SK-N-SH (cell line): ENCODE measurements around the gene SLC44A5. TPM values are rescaled to one million over a fixed set of nuclear protein-coding genes. Genes with fewer than 3 reads are reported as not detected.

Experiments
- CTCF ChIA-PET: fragments of 300-600, 350-600 bp; formaldehyde crosslinking; extraction: SDS; loops from one replicate; lab custom pipeline; 2021; lab: Yijun Ruan, JAX
- POLR2A ChIA-PET: fragments of 350-600 bp; sonication (Branson Sonifier 250); formaldehyde crosslinking; extraction: SDS; loops from one replicate; lab custom pipeline; 2020; ENCODE audit warnings: antibody characterized with exemption, inconsistent platforms; lab: Yijun Ruan, JAX
- DNase-seq: peaks from one replicate; pipeline ENCODE4 v3.0.0; 2012
- H2AFZ ChIP-seq: fragments of 200-600 bp; sonication (generic); 2 replicates; pipeline ENCODE4 v1.8.1; 2016; ENCODE audit warnings: antibody characterized with exemption, mild to moderate bottlenecking, low read depth
- H3F3A ChIP-seq: fragments of 200-600 bp; sonication (generic); replicated peaks from 2 replicates; pipeline ENCODE3; 2016; ENCODE audit warnings: antibody characterized with exemption, mild to moderate bottlenecking; ENCODE audit not compliant: insufficient read depth
- H3K27ac ChIP-seq, 2 experiments: fragments of 200-500 bp in 1 of 2; fragments of 200-600 bp in 1 of 2; sonication (Bioruptor generic) in 1 of 2; sonication (generic), shearing (Covaris generic) in 1 of 2; 2 replicates each; pipeline versions ENCODE4 v1.5.1 to v1.6.1; 2014 to 2016; ENCODE audit warnings: low read depth in 2 of 2, inconsistent platforms in 1 of 2, low read length in 1 of 2, mild to moderate bottlenecking in 1 of 2, mixed read lengths in 1 of 2
- H3K27me3 ChIP-seq: fragments of 200-600 bp; sonication (generic), shearing (Covaris generic); 2 replicates; pipeline ENCODE4 v1.6.1; 2016; ENCODE audit warnings: mixed run types; ENCODE audit not compliant: insufficient read depth
- H3K36me3 ChIP-seq, 2 experiments: fragments of 200-500 bp in 1 of 2; fragments of 200-600 bp in 1 of 2; sonication (Bioruptor generic) in 1 of 2; sonication (generic) in 1 of 2; replicated peaks in 1 of 2; 2 replicates each; pipeline versions ENCODE3 to v1.5.1; 2014 to 2016; ENCODE audit warnings: low read length in 1 of 2, mild to moderate bottlenecking in 1 of 2; ENCODE audit not compliant: insufficient read depth in 2 of 2, control insufficient read depth in 1 of 2
- H3K4me1 ChIP-seq, 2 experiments: fragments of 200-500 bp in 1 of 2; fragments of 200-600 bp in 1 of 2; sonication (Bioruptor generic) in 1 of 2; sonication (generic), shearing (Covaris generic) in 1 of 2; 2 replicates each; pipeline versions ENCODE4 v1.5.1 to v1.6.1; 2014 to 2016; ENCODE audit warnings: low read depth in 1 of 2, low read length in 1 of 2, mixed run types in 1 of 2; ENCODE audit not compliant: insufficient read depth in 2 of 2, control insufficient read depth in 1 of 2
- H3K4me2 ChIP-seq: fragments of 200-600 bp; sonication (generic), shearing (Covaris generic); 2 replicates; pipeline ENCODE4 v1.6.1; 2017; ENCODE audit warnings: mixed run types
- H3K4me3 ChIP-seq, 2 experiments: fragments of 200-500 bp in 1 of 2; fragments of 200-600 bp in 1 of 2; sonication (Bioruptor generic) in 1 of 2; sonication (generic), shearing (Covaris generic) in 1 of 2; 2 replicates each; pipeline versions ENCODE4 v1.5.1 to v1.8.1; 2014 to 2016; ENCODE audit warnings: low read depth in 2 of 2, inconsistent platforms in 1 of 2, low read length in 1 of 2, mild to moderate bottlenecking in 1 of 2, mixed read lengths in 1 of 2, moderate library complexity in 1 of 2
- H3K79me2 ChIP-seq: fragments of 200-600 bp; sonication (generic); 2 replicates; pipeline ENCODE4 v1.8.1; 2017; ENCODE audit warnings: mild to moderate bottlenecking; ENCODE audit not compliant: insufficient read depth
- H3K9ac ChIP-seq: fragments of 200-600 bp; sonication (generic); 2 replicates; pipeline ENCODE4 v1.6.1; 2017; ENCODE audit warnings: mixed run types
- H3K9me2 ChIP-seq: fragments of 200-600 bp; sonication (generic); 2 replicates; pipeline ENCODE4 v1.6.1; 2017; ENCODE audit warnings: mixed run types
- H3K9me3 ChIP-seq: fragments of 200-600 bp; sonication (generic); 2 replicates; pipeline ENCODE4 v1.6.1; 2017; ENCODE audit warnings: mixed run types, mild to moderate bottlenecking, moderate library complexity
- H4K20me1 ChIP-seq: fragments of 200-600 bp; sonication (generic); 2 replicates; pipeline ENCODE4 v1.6.1; 2017; ENCODE audit warnings: mild to moderate bottlenecking, mixed run types; ENCODE audit not compliant: insufficient read depth
- CHD2 ChIP-seq: fragments of 150-350 bp; IDR thresholded peaks from 2 replicates; pipeline ENCODE4 v1.6.1; 2018; ENCODE audit warnings: low read length; ENCODE audit not compliant: partially characterized antibody
- EP300 ChIP-seq, 2 experiments: IDR thresholded peaks; 2 replicates each; pipeline versions ENCODE4 v1.4.0 to v1.6.1; 2012; ENCODE audit warnings: borderline replicate concordance in 1 of 2, low read depth in 1 of 2, low read length in 1 of 2
- EZH2phosphoT487 ChIP-seq: fragments of 200-600 bp; sonication (generic); IDR thresholded peaks from 2 replicates; pipeline ENCODE4 v1.6.1; 2017; ENCODE audit warnings: low read depth, mixed run types, mild to moderate bottlenecking, antibody characterized with exemption, moderate library complexity, borderline replicate concordance
- FOXJ3 ChIP-seq: sonication (generic); formaldehyde crosslinking; IDR thresholded peaks from 2 replicates; pipeline ENCODE4 v1.5.1; 2020; ENCODE audit warnings: mild to moderate bottlenecking, missing genetic modification reagents
- JUND ChIP-seq: IDR thresholded peaks from 2 replicates; pipeline ENCODE4 v1.4.0; 2012
- MEF2A ChIP-seq: IDR thresholded peaks from 2 replicates; pipeline ENCODE4 v1.4.0; 2012; ENCODE audit warnings: low read depth, borderline replicate concordance
- MXI1 ChIP-seq: IDR thresholded peaks from 2 replicates; pipeline ENCODE4 v1.6.1; 2012; ENCODE audit warnings: mild to moderate bottlenecking, low read depth, low read length, improper control_type of control experiment
- RAD21 ChIP-seq: IDR thresholded peaks from 2 replicates; pipeline ENCODE4 v1.6.1; 2012; ENCODE audit warnings: mild to moderate bottlenecking, low read length
- RCOR1 ChIP-seq: fragments of 150-350 bp; IDR thresholded peaks from 2 replicates; pipeline ENCODE4 v1.6.1; 2017; ENCODE audit warnings: antibody characterized with exemption, low read length
- RFX5 ChIP-seq: IDR thresholded peaks from 2 replicates; pipeline ENCODE4 v1.6.1; 2012; ENCODE audit warnings: mild to moderate bottlenecking, improper control_type of control experiment, low read length
- RXRA ChIP-seq: IDR thresholded peaks from 2 replicates; pipeline ENCODE4 v1.4.0; 2012; ENCODE audit warnings: low read depth, mild to moderate bottlenecking, borderline replicate concordance
- SIN3A ChIP-seq: IDR thresholded peaks from 2 replicates; pipeline ENCODE4 v1.6.1; 2012; ENCODE audit warnings: low read depth, mild to moderate bottlenecking, low read length, moderate library complexity, borderline replicate concordance
- SMC3 ChIP-seq: IDR thresholded peaks from 2 replicates; pipeline ENCODE4 v1.6.1; 2012; ENCODE audit warnings: low read depth, low read length, improper control_type of control experiment
- TAF1 ChIP-seq: IDR thresholded peaks from 2 replicates; pipeline ENCODE4 v1.6.1; 2012; ENCODE audit warnings: low read depth, mild to moderate bottlenecking, low read length, moderate library complexity, borderline replicate concordance
- TEAD4 ChIP-seq: IDR thresholded peaks from 2 replicates; pipeline ENCODE4 v1.4.0; 2012; ENCODE audit warnings: mild to moderate bottlenecking, borderline replicate concordance; ENCODE audit not compliant: insufficient read depth
- YY1 ChIP-seq: IDR thresholded peaks from 2 replicates; pipeline ENCODE4 v1.4.0; 2012; ENCODE audit warnings: low read depth, mild to moderate bottlenecking
- WGBS: methylation state at CpG from one replicate; pipeline ENCODE4 v1.1.6; 2017; ENCODE audit warnings: low lambda C conversion rate; 5-methylcytosine and 5-hydroxymethylcytosine counted together
- polyA plus RNA-seq, 3 experiments: library from polyadenylated mRNA; depleted of rRNA; stranded (reverse); fragments of >200 nt; gene quantifications; 2 replicates each; pipeline ENCODE4 v1.2.3, GENCODE V29; 2012
- TF ChIP-seq, protein P1 (sequence below): IDR thresholded peaks from 2 replicates; pipeline ENCODE4 v1.4.0; 2012; ENCODE audit warnings: low read depth
- TF ChIP-seq, protein P2 (sequence below): IDR thresholded peaks from 2 replicates; pipeline ENCODE4 v1.4.0; 2012; ENCODE audit warnings: low read depth, borderline replicate concordance

SLC44A5 gene
- polyA plus RNA-seq, 1 of the 3 experiments (the other 2 are of a cell fraction): 4.9 TPM

DNA sequence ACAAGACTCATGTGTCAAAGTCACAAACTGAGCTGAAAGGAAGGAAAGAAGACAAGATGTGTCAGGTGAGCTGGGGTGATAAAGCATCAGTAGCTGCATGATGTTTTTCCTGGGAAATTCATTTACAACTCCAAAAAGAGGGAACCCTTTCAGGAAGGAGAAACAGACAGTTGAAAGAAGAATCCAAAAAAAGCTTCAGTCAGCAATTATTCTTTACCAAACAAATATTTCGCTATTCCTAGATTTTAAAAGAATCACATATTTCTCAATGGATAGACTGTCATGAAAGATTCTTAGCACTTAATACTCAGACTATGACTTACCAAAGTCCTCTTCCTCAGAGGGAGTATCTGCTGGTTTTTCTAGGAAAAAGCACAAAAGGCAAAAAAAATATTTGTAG, 214.7 kb downstream of the SLC44A5 start:
- CTCF ChIA-PET: no interaction called here
- no peaks in the 10 kb centered on the region for H3K79me2 ChIP-seq
- no peaks in the 10 kb centered on the region for H3K4me1 ChIP-seq
- no peaks in the 10 kb centered on the region for H4K20me1 ChIP-seq
- WGBS: 94% methylated on average over 1 of the region's 1 CpG
- no peaks in the 10 kb centered on the region for H3K9me3 ChIP-seq
- TF ChIP-seq FOXJ3 (no peak), TAF1 (no peak), EZH2phosphoT487 (no peak), TEAD4 (no peak), RXRA (no peak), YY1 (no peak), CHD2 (no peak), RAD21 (no peak)
- TF ChIP-seq, protein P1, sequence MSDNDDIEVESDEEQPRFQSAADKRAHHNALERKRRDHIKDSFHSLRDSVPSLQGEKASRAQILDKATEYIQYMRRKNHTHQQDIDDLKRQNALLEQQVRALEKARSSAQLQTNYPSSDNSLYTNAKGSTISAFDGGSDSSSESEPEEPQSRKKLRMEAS: no peak
- TF ChIP-seq, all 33 proteins: peak for 0
- no peak for DNase-seq
- no peaks in the 10 kb centered on the region for H3K36me3 ChIP-seq
- no peak overlapping the region for H3K4me3 ChIP-seq
- H3F3A ChIP-seq: no peaks in the 10 kb centered on the region
- H3K4me2 ChIP-seq: peak overlapping the region; percentile 9; the same call in 1 of the 2 replicates
- no peak overlapping the region for H3K27ac ChIP-seq
- H3K9me2 ChIP-seq: no peaks in the 10 kb centered on the region
- POLR2A ChIA-PET: no interaction called here
- H3K9ac ChIP-seq: no peak overlapping the region
- no peaks in the 10 kb centered on the region for H3K27me3 ChIP-seq
- no peak overlapping the region for H2AFZ ChIP-seq

DNA sequence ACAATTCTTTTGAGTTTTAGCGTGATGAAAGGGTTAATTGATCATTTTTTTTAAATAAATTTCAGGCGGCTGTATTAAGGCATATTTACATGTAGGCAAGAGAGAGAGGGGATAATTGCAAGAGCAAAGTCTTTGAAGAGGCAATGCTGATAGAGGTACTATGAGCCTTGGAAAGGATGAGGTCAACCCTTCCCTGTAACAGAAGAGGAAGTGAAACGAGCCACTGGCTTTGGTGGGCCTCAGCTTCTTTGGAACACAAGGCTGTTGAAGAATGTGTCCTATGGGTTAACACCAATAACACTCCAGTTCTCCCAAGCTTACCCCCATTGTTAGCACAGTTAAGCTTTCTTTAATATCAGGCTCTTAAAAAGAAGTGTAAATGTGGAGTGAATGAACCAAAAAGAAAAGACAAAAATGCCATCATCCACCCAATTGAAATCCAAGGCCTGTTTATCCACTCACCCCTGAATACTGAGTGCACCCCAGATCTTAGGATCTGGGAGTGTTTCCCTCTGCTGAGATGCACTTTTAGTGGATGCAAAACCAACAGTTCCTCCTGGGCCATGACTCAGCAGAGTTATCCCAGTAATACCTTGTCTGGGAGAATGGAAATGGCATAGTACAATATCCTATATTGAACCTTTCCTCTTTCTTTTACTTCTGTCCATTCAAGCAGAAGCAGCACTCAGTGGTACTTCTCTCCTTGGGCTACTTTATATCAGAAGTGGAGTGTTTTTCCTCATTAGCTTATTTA, 216.4 kb downstream of the SLC44A5 start:
- no peak overlapping the region for H3K9ac ChIP-seq
- H3K79me2 ChIP-seq: no peaks in the 10 kb centered on the region
- H3K27ac ChIP-seq: no peak overlapping the region
- WGBS: 72% methylated on average over 3 of the region's 3 CpGs
- H4K20me1 ChIP-seq: no peaks in the 10 kb centered on the region
- H3K4me1 ChIP-seq: no peaks in the 10 kb centered on the region
- no peak overlapping the region for H3K4me2 ChIP-seq
- CTCF ChIA-PET: interaction anchor here (0.9 kb wide), 1 partner anchor 26 kb away, joined by 3 read pairs; no protein-coding TSS in a partner anchor
- H3F3A ChIP-seq: no peaks in the 10 kb centered on the region
- H3K36me3 ChIP-seq: no peaks in the 10 kb centered on the region
- no peaks in the 10 kb centered on the region for H3K27me3 ChIP-seq
- DNase-seq: no peak
- no peak overlapping the region for H3K4me3 ChIP-seq
- POLR2A ChIA-PET: no interaction called here
- no peak for TF ChIP-seq TEAD4
- no peak for TF ChIP-seq JUND
- TF ChIP-seq MXI1: no peak
- no peak for TF ChIP-seq TAF1
- TF ChIP-seq SIN3A: no peak
- TF ChIP-seq SMC3: no peak
- no peak for TF ChIP-seq EP300 (IDR thresholded peaks at IDR 0.05; ENCODE audit: borderline replicate concordance in 1 of 2, low read depth in 1 of 2, low read length in 1 of 2)
- no peak for TF ChIP-seq RFX5
- no peak for TF ChIP-seq MEF2A
- no peak for TF ChIP-seq RCOR1
- TF ChIP-seq, protein P2, sequence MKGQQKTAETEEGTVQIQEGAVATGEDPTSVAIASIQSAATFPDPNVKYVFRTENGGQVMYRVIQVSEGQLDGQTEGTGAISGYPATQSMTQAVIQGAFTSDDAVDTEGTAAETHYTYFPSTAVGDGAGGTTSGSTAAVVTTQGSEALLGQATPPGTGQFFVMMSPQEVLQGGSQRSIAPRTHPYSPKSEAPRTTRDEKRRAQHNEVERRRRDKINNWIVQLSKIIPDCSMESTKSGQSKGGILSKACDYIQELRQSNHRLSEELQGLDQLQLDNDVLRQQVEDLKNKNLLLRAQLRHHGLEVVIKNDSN: no peak
- no peaks in the 10 kb centered on the region for H3K9me2 ChIP-seq
- no peaks in the 10 kb centered on the region for H3K9me3 ChIP-seq
- H2AFZ ChIP-seq: no peak overlapping the region
